ENCODE results near the gene CDH6.

Gene CDH6

GRCh38 chr5:31161781-31162181 is 31.7 kb upstream of the CDH6 start:
- no peak for TF ChIP-seq CTCF (IDR thresholded peaks at IDR 0.05)

- TF ChIP-seq CTCF (IDR thresholded peaks at IDR 0.05): no peak
Observed at GRCh38 chr5:31165729-31166128, 27.8 kb upstream of the CDH6 start.

GRCh38 chr5:31169379-31169778 is 24.1 kb upstream of the CDH6 start:
- TF ChIP-seq CTCF (IDR thresholded peaks at IDR 0.05): no peak

GRCh38 chr5:31172881-31173280 is 20.6 kb upstream of the CDH6 start:
- TF ChIP-seq CTCF (IDR thresholded peaks at IDR 0.05): no peak

- no peak for TF ChIP-seq CTCF (IDR thresholded peaks at IDR 0.05)
Observed at GRCh38 chr5:31173614-31174013, 19.9 kb upstream of the CDH6 start.

- TF ChIP-seq CTCF (IDR thresholded peaks at IDR 0.05): no peak
Observed at GRCh38 chr5:31181376-31181987, 12.0 kb upstream of the CDH6 start.

- no peak for TF ChIP-seq CTCF (IDR thresholded peaks at IDR 0.05)
Observed at GRCh38 chr5:31182136-31182535, 11.3 kb upstream of the CDH6 start.

GRCh38 chr5:31185951-31186350 is 7.5 kb upstream of the CDH6 start:
- TF ChIP-seq CTCF (IDR thresholded peaks at IDR 0.05): no peak
